Prostate gland (tissue), 2 donors: Measurements from ENCODE around the gene CDH13.

Experiments
- CTCF ChIP-seq, 4 experiments: fragments of 200-600 bp in 2 of 4; fragments of 450-650 bp in 2 of 4; sonication (generic) in 2 of 4; IDR thresholded peaks; 1 replicate in 3 of 4; 2 replicates in 1 of 4; pipeline ENCODE4 v1.5.1; 2016 to 2019; ENCODE audit warnings: antibody characterized with exemption in 4 of 4, mild to moderate bottlenecking in 2 of 4, moderate library complexity in 2 of 4
- POLR2AphosphoS5 ChIP-seq: sonication (generic); formaldehyde crosslinking; IDR thresholded peaks from one replicate; pipeline ENCODE4 v1.6.1; 2017; ENCODE audit warnings: antibody characterized with exemption

GRCh38 chr16:83475108-83475507 is 848.3 kb downstream of the CDH13 start:
- no peak for TF ChIP-seq POLR2AphosphoS5
- no peak for TF ChIP-seq CTCF (IDR thresholded peaks at IDR 0.05)
